IPS-18a (cell line): ENCODE results near the gene CACNG4.

Source experiments
- H3K27ac ChIP-seq: one replicate; pipeline ENCODE4 v1.5.1; 2013; ENCODE audit warnings: low read length
- H3K27me3 ChIP-seq: one replicate; pipeline ENCODE4 v1.6.1; 2013; ENCODE audit warnings: mild to moderate bottlenecking, low read length; ENCODE audit not compliant: control insufficient read depth, insufficient read depth
- H3K36me3 ChIP-seq: one replicate; pipeline ENCODE4 v1.6.1; 2013; ENCODE audit warnings: low read depth, low read length; ENCODE audit not compliant: control insufficient read depth
- H3K4me1 ChIP-seq: one replicate; pipeline ENCODE4 v1.6.1; 2013; ENCODE audit warnings: low read depth, low read length; ENCODE audit not compliant: control insufficient read depth
- H3K4me3 ChIP-seq: one replicate; pipeline ENCODE4 v1.5.1; 2013; ENCODE audit warnings: low read length
- H3K9ac ChIP-seq: one replicate; pipeline ENCODE4 v1.6.1; 2013; ENCODE audit warnings: mild to moderate bottlenecking, low read length, moderate library complexity
- H3K9me3 ChIP-seq: one replicate; pipeline ENCODE4 v1.6.1; 2013; ENCODE audit warnings: low read depth, low read length; ENCODE audit not compliant: control insufficient read depth

Gene CACNG4

GRCh38 chr17:67051837-67052236 is 87.3 kb downstream of the CACNG4 start:
- no peaks in the 10 kb centered on the region for H3K4me1 ChIP-seq
- H3K4me3 ChIP-seq = no peak overlapping the region
- H3K9me3 ChIP-seq = no peaks in the 10 kb centered on the region
- no peaks in the 10 kb centered on the region for H3K27me3 ChIP-seq
- H3K9ac ChIP-seq = no peak overlapping the region
- no peaks in the 10 kb centered on the region for H3K36me3 ChIP-seq
- no peak overlapping the region for H3K27ac ChIP-seq

GRCh38 chr17:67052720-67053437 is 88.4 kb downstream of the CACNG4 start:
- Histone ChIP-seq H3K9ac (no peak overlapping the region), H3K4me3 (no peak overlapping the region), H3K4me1 (no peaks in the 10 kb centered on the region), H3K9me3 (no peaks in the 10 kb centered on the region), H3K27me3 (no peaks in the 10 kb centered on the region), H3K36me3 (no peaks in the 10 kb centered on the region), H3K27ac (no peak overlapping the region)

GRCh38 chr17:67053438-67054000 is 89.0 kb downstream of the CACNG4 start:
- Histone ChIP-seq H3K27me3 (no peaks in the 10 kb centered on the region), H3K4me1 (no peaks in the 10 kb centered on the region), H3K27ac (no peak overlapping the region), H3K9ac (no peak overlapping the region), H3K36me3 (no peaks in the 10 kb centered on the region), H3K4me3 (no peak overlapping the region), H3K9me3 (no peaks in the 10 kb centered on the region)

- Histone ChIP-seq H3K36me3 (no peaks in the 10 kb centered on the region), H3K9ac (no peak overlapping the region), H3K4me1 (no peaks in the 10 kb centered on the region), H3K27me3 (no peaks in the 10 kb centered on the region), H3K9me3 (no peaks in the 10 kb centered on the region), H3K27ac (no peak overlapping the region), H3K4me3 (no peak overlapping the region)
Observed at GRCh38 chr17:67054011-67054591, 89.6 kb downstream of the CACNG4 start.

GRCh38 chr17:67054608-67055007 is 90.1 kb downstream of the CACNG4 start:
- Histone ChIP-seq H3K36me3 (no peaks in the 10 kb centered on the region), H3K27ac (no peak overlapping the region), H3K27me3 (no peaks in the 10 kb centered on the region), H3K4me3 (no peak overlapping the region), H3K4me1 (no peaks in the 10 kb centered on the region), H3K9me3 (no peaks in the 10 kb centered on the region), H3K9ac (no peak overlapping the region)

GRCh38 chr17:67055041-67055443 is 90.5 kb downstream of the CACNG4 start:
- H3K9me3 ChIP-seq = no peaks in the 10 kb centered on the region
- no peak overlapping the region for H3K27ac ChIP-seq
- H3K27me3 ChIP-seq = no peaks in the 10 kb centered on the region
- no peaks in the 10 kb centered on the region for H3K36me3 ChIP-seq
- H3K9ac ChIP-seq = no peak overlapping the region
- H3K4me1 ChIP-seq = no peaks in the 10 kb centered on the region
- H3K4me3 ChIP-seq = no peak overlapping the region

- H3K4me1 ChIP-seq = no peaks in the 10 kb centered on the region
Observed at GRCh38 chr17:67055811-67056745, 91.6 kb downstream of the CACNG4 start.

GRCh38 chr17:67056746-67057490 is 92.4 kb downstream of the CACNG4 start:
- Histone ChIP-seq H3K4me1 (no peaks in the 10 kb centered on the region), H3K27me3 (no peaks in the 10 kb centered on the region), H3K27ac (no peak overlapping the region), H3K9me3 (no peaks in the 10 kb centered on the region), H3K9ac (no peak overlapping the region), H3K36me3 (no peaks in the 10 kb centered on the region), H3K4me3 (no peak overlapping the region)

More at GRCh38 chr17:67055811-67056745, 91.6 kb downstream of the CACNG4 start:
- Histone ChIP-seq H3K9ac (no peak overlapping the region), H3K27me3 (no peaks in the 10 kb centered on the region), H3K9me3 (no peaks in the 10 kb centered on the region), H3K27ac (no peak overlapping the region), H3K4me3 (no peak overlapping the region), H3K36me3 (no peaks in the 10 kb centered on the region)

GRCh38 chr17:67058036-67058435 is 93.5 kb downstream of the CACNG4 start:
- no peak overlapping the region for H3K4me3 ChIP-seq
- no peaks in the 10 kb centered on the region for H3K27me3 ChIP-seq
- no peaks in the 10 kb centered on the region for H3K9me3 ChIP-seq

GRCh38 chr17:67059372-67059771 is 94.9 kb downstream of the CACNG4 start:
- no peaks in the 10 kb centered on the region for H3K27me3 ChIP-seq
- H3K27ac ChIP-seq = no peak overlapping the region

More at GRCh38 chr17:67058036-67058435, 93.5 kb downstream of the CACNG4 start:
- Histone ChIP-seq H3K27ac (no peak overlapping the region), H3K4me1 (no peaks in the 10 kb centered on the region), H3K36me3 (no peaks in the 10 kb centered on the region), H3K9ac (no peak overlapping the region)

GRCh38 chr17:67063141-67063540 is 98.6 kb downstream of the CACNG4 start:
- Histone ChIP-seq H3K27ac (no peak overlapping the region), H3K27me3 (no peaks in the 10 kb centered on the region), H3K4me3 (no peak overlapping the region), H3K9me3 (no peaks in the 10 kb centered on the region), H3K36me3 (no peaks in the 10 kb centered on the region), H3K9ac (no peak overlapping the region), H3K4me1 (no peaks in the 10 kb centered on the region)

More at GRCh38 chr17:67059372-67059771, 94.9 kb downstream of the CACNG4 start:
- H3K9ac ChIP-seq = no peak overlapping the region
- H3K36me3 ChIP-seq = no peaks in the 10 kb centered on the region
- H3K4me3 ChIP-seq = no peak overlapping the region
- H3K4me1 ChIP-seq = no peaks in the 10 kb centered on the region
- no peaks in the 10 kb centered on the region for H3K9me3 ChIP-seq
